ENCODE measurements around the gene REX1BD. TPM values are rescaled to one million over a fixed set of nuclear protein-coding genes. Genes with fewer than 3 reads are reported as not detected.

Gene REX1BD
- total and polyA plus RNA-seq, 2 of the 4 experiments (the other 2 are of a cell fraction) = 14.2 to 44.6 TPM

DNA sequence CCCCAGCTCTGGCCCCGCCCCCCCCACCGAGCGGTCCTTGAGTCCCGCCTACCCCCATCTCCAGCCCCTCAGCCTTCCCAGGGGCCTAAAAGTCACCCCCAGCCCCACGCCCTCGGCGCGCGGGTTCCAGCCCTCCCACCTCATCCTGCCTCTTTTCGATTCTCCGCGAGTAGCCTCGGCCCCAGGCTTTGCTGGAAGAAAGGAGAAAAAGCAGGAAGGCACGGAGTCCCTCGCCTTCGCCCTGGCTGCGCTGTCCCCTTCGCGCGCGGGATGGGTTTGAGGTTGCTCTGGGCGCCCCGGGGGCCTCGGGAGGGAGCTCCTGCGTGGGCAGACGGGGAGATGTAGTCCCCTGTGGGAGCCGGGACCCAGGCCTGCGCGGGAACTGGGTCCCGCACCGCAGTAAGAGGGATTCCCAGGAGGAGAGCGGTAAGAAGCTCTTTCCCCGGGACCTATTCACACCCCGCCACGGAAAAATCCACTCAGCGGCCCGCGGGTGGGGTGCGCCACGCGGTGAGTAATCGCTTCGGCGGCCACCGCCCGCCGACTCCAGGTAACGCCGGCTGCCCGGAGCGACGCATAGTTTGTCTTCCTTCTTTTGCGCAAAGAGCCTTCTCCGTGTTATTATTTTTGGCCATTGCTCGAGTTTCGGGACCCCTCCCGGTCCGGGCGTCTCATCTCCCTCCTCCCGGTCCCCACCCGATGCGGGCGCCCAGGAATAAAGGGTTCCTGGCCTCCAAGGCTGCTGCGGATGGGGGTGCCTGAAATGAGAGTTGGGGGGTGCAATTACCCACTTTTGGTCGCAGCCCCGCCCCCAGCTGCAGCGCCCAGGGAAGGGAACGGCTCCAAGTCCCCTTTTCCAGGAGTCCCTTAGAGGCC is 18.9 kb downstream of the REX1BD start:
- Histone ChIP-seq H3K27me3 (ENCODE audit: control insufficient read depth, insufficient read depth, low read length) (peaks cover 86% of the 10 kb centered on the region), H2BK5ac (ENCODE audit: low read depth, low read length, poor library complexity, severe bottlenecking) (no peak overlapping the region), H3K14ac (replicated peaks; ENCODE audit: low read depth, low read length) (no peak overlapping the region), H2BK20ac (ENCODE audit: low read depth, low read length) (no peak overlapping the region), H2BK15ac (ENCODE audit: low read depth, low read length) (no peak overlapping the region), H3K9me1 (ENCODE audit: insufficient read depth, low read length) (no peaks in the 10 kb centered on the region), H3K36me3 (ENCODE audit: control insufficient read depth, insufficient read depth, low read length) (no peaks in the 10 kb centered on the region), H4K91ac (ENCODE audit: insufficient read depth, low read depth, low read length) (no peak overlapping the region), H3K4ac (ENCODE audit: low read depth, low read length) (no peak overlapping the region), H3K23ac (ENCODE audit: low read depth, low read length) (no peak overlapping the region), H3K9ac (ENCODE audit: low read depth, low read length) (no peak overlapping the region), H2AK9ac (replicated peaks; ENCODE audit: low read depth, low read length, poor library complexity) (peak overlapping the region; percentile 35), H4K5ac (ENCODE audit: low read depth, low read length) (no peak overlapping the region), H3K79me1 (ENCODE audit: low read depth in 1 of 2, low read length in 2 of 2) (no peaks in the 10 kb centered on the region), H4K20me1 (ENCODE audit: insufficient read depth, low read length) (peaks cover 8% of the 10 kb centered on the region), H2BK120ac (ENCODE audit: low read depth, low read length) (no peak overlapping the region), H3K56ac (ENCODE audit: extremely low read depth, insufficient read depth, low read length) (no peak overlapping the region), H3K4me2 (ENCODE audit: low read depth, low read length) (peak overlapping the region; percentile 72), H3K4me3 (ENCODE audit: insufficient read depth, low read depth, low read length) (peak overlapping the region; percentile 4; the same call in 1 of the 2 replicates), H3K18ac (ENCODE audit: low read depth, low read length) (no peak overlapping the region), H4K8ac (ENCODE audit: low read depth in 2 of 2, low read length in 2 of 2) (no peak overlapping the region), H2AFZ (replicated peaks; ENCODE audit: low read length, poor library complexity) (peak overlapping the region; percentile 63), H3K4me1 (ENCODE audit: control insufficient read depth, insufficient read depth, low read length) (peaks cover 9% of the 10 kb centered on the region; the same call in 1 of the 2 replicates), H3K27ac (ENCODE audit: insufficient read depth, low read length) (no peak overlapping the region), H2AK5ac (ENCODE audit: low read depth, low read length) (no peak overlapping the region), H3K9me3 (ENCODE audit: control insufficient read depth, insufficient read depth, low read length) (no peaks in the 10 kb centered on the region)
- ATAC-seq (ENCODE audit: low read depth) (no peak), DNase-seq (no peak)
- WGBS, 2 experiments (ENCODE audit: extremely low coverage in 2 of 2, insufficient read length in 1 of 2) = 0% methylated on average over 17 of the region's 68 CpGs; no CpG with 5 or more reads in 1 of the 2 experiments
- no TSS peak for BruUV-seq (replicated peaks)
- no peak for TF ChIP-seq MAFK (IDR thresholded peaks at IDR 0.05; ENCODE audit: low read depth, low read length)
- TF ChIP-seq CTCF (conservative IDR thresholded peaks at IDR 0.05; ENCODE audit: low read depth, low read length) = no peak
- no peak for TF ChIP-seq RFX5 (IDR thresholded peaks at IDR 0.05; ENCODE audit: low read depth, low read length)
- TF ChIP-seq CEBPB (IDR thresholded peaks at IDR 0.05; ENCODE audit: low read depth, low read length) = no peak
- TF ChIP-seq POLR2A (IDR thresholded peaks at IDR 0.05; ENCODE audit: low read depth, low read length) = no peak
- TF ChIP-seq RCOR1 (IDR thresholded peaks at IDR 0.05; ENCODE audit: insufficient replicate concordance, low read length) = no peak
- TF ChIP-seq SMC3 (IDR thresholded peaks at IDR 0.05; ENCODE audit: low read depth, low read length) = no peak
- no peak for TF ChIP-seq MXI1 (IDR thresholded peaks at IDR 0.05; ENCODE audit: borderline replicate concordance, low read depth, low read length)
- no peak for TF ChIP-seq BHLHE40 (IDR thresholded peaks at IDR 0.05; ENCODE audit: low read depth, low read length)
- no peak for TF ChIP-seq RAD21 (IDR thresholded peaks at IDR 0.05; ENCODE audit: low read length)
- TF ChIP-seq, protein P1, sequence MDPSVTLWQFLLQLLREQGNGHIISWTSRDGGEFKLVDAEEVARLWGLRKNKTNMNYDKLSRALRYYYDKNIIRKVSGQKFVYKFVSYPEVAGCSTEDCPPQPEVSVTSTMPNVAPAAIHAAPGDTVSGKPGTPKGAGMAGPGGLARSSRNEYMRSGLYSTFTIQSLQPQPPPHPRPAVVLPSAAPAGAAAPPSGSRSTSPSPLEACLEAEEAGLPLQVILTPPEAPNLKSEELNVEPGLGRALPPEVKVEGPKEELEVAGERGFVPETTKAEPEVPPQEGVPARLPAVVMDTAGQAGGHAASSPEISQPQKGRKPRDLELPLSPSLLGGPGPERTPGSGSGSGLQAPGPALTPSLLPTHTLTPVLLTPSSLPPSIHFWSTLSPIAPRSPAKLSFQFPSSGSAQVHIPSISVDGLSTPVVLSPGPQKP (IDR thresholded peaks at IDR 0.05; ENCODE audit: borderline replicate concordance, low read depth, low read length) = no peak
- no peak for TF ChIP-seq MAZ (IDR thresholded peaks at IDR 0.05; ENCODE audit: borderline replicate concordance, low read depth, low read length)
- TF ChIP-seq NFE2L2 (IDR thresholded peaks at IDR 0.05; ENCODE audit: low read depth, low read length) = no peak
- dilution Hi-C loops (cut with HindIII; ENCODE audit: low sequenced_read_pairs, unreplicated experiment) (no loop called here), in situ Hi-C loops (cut with MboI; ENCODE audit: low sequenced_read_pairs) (no loop called here), intact Hi-C loops (cut with micrococcal nuclease) (no loop called here)
- ChIA-PET CTCF (interaction anchor here (1.5 kb wide), 1 partner anchor 28 kb away, joined by 3 read pairs; no protein-coding TSS in a partner anchor), POLR2A (ENCODE audit: unreplicated experiment) (no interaction called here)

Measured in IMR-90 (cell line).